Ovary (tissue), 3 donors: ENCODE results near the gene ZNF524.

Experiments
- POLR2A ChIP-seq: fragments of 450-650 bp; IDR thresholded peaks from one replicate; pipeline ENCODE4 v1.6.1; 2017; ENCODE audit warnings: antibody characterized with exemption, mild to moderate bottlenecking, moderate library complexity
- TF ChIP-seq, protein P1 (sequence below), 3 donors: fragments of 450-650 bp in 2 of 3; fragments of 200-600 bp in 1 of 3; IDR thresholded peaks; one replicate each; pipeline versions ENCODE4 v1.5.1 to v1.8.0; 2016 to 2022; ENCODE audit warnings: antibody characterized with exemption in 3 of 3, mild to moderate bottlenecking in 1 of 3
- donor health status: DM: no; HTN: no; CAD: no.

GRCh38 chr19:55598719-55599467 lies 1.2 kb upstream of the ZNF524 start:
- TF ChIP-seq, protein P1, sequence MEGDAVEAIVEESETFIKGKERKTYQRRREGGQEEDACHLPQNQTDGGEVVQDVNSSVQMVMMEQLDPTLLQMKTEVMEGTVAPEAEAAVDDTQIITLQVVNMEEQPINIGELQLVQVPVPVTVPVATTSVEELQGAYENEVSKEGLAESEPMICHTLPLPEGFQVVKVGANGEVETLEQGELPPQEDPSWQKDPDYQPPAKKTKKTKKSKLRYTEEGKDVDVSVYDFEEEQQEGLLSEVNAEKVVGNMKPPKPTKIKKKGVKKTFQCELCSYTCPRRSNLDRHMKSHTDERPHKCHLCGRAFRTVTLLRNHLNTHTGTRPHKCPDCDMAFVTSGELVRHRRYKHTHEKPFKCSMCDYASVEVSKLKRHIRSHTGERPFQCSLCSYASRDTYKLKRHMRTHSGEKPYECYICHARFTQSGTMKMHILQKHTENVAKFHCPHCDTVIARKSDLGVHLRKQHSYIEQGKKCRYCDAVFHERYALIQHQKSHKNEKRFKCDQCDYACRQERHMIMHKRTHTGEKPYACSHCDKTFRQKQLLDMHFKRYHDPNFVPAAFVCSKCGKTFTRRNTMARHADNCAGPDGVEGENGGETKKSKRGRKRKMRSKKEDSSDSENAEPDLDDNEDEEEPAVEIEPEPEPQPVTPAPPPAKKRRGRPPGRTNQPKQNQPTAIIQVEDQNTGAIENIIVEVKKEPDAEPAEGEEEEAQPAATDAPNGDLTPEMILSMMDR (IDR thresholded peaks at IDR 0.05), result peak in 1 of 3 donors; percentile 7
- peak; percentile 25 for TF ChIP-seq POLR2A
